Endothelial cell of umbilical vein (primary cell): Measurements from ENCODE around the gene GARIN5B. TPM values are rescaled to one million over a fixed set of nuclear protein-coding genes. Genes with fewer than 3 reads are reported as not detected.
"Not testable (repeated sequence)": the region's sequence is repeated elsewhere in the genome, so short reads cannot be mapped to it uniquely, and the experiment has no call there.

Source experiments
- BruUV-seq: library from RNA; stranded (reverse); fragments of 400-500 nt; replicated peaks from 2 replicates; lab custom pipeline; 2021; lab: Mats Ljungman, UMichigan
- CTCF ChIA-PET: fragments of 300-600, 350-600 bp; sonication (Branson Sonifier 250); formaldehyde crosslinking; loops from one replicate; lab custom pipeline; 2021; ENCODE audit warnings: antibody characterized with exemption, inconsistent platforms; lab: Charles Lee
- POLR2A ChIA-PET: fragments of 300-600, 350-600 bp; sonication (Branson Sonifier 250); formaldehyde crosslinking; loops from one replicate; lab custom pipeline; 2021; ENCODE audit warnings: antibody characterized with exemption, inconsistent platforms; lab: Charles Lee
- DNase-seq: peaks from one replicate; pipeline ENCODE4 v3.0.0-alpha.2; 2011; ENCODE audit warnings: low read depth, low spot score
- FAIRE-seq: peaks from 2 replicates; lab custom pipeline; 2011; peaks lifted over from hg19 to GRCh38; lab: Jason Lieb, UNC
- H2AFZ ChIP-seq: 2 replicates; pipeline ENCODE4 v1.6.0; 2012; ENCODE audit warnings: low read depth, low read length, control low read depth, inconsistent platforms
- H3K27ac ChIP-seq: 2 replicates; pipeline ENCODE4 v1.5.1; 2011; ENCODE audit warnings: low read depth, mild to moderate bottlenecking, control low read depth, low read length, moderate library complexity; ENCODE audit not compliant: insufficient read depth
- H3K27me3 ChIP-seq, 2 experiments: 2 replicates each; pipeline versions ENCODE4 v1.6.0 to v1.6.1; 2011; ENCODE audit warnings: low read length in 2 of 2, mixed read lengths in 1 of 2; ENCODE audit not compliant: control insufficient read depth in 2 of 2, insufficient read depth in 2 of 2
- H3K36me3 ChIP-seq, 2 experiments: 2 replicates in 1 of 2; 3 replicates in 1 of 2; pipeline ENCODE4 v1.5.1; 2011; ENCODE audit warnings: low read length in 2 of 2, mild to moderate bottlenecking in 1 of 2, moderate library complexity in 1 of 2; ENCODE audit not compliant: control insufficient read depth in 2 of 2, insufficient read depth in 2 of 2; ENCODE audit errors: extremely low read depth in 1 of 2
- H3K4me1 ChIP-seq: 3 replicates; pipeline ENCODE4 v1.5.1; 2011; ENCODE audit warnings: mild to moderate bottlenecking, low read length; ENCODE audit not compliant: control insufficient read depth, insufficient read depth; ENCODE audit errors: extremely low read depth
- H3K4me2 ChIP-seq: 2 replicates; pipeline ENCODE4 v1.6.1; 2011; ENCODE audit warnings: low read length, control low read depth, mixed read lengths; ENCODE audit not compliant: insufficient read depth
- H3K4me3 ChIP-seq, 3 experiments: fragments of 200-600 bp in 1 of 3; sonication (generic), shearing (Covaris generic) in 1 of 3; replicated peaks in 1 of 3; 2 replicates each; pipeline ENCODE4 v1.5.1; 2011 to 2016; ENCODE audit warnings: control low read depth in 3 of 3, low read length in 3 of 3, mild to moderate bottlenecking in 2 of 3, inconsistent platforms in 1 of 3, low read depth in 1 of 3, moderate library complexity in 1 of 3; ENCODE audit not compliant: insufficient read depth in 1 of 3
- H3K79me2 ChIP-seq: 2 replicates; pipeline ENCODE4 v1.6.0; 2012; ENCODE audit warnings: low read length, inconsistent platforms; ENCODE audit not compliant: control insufficient read depth, insufficient read depth
- H3K9ac ChIP-seq: replicated peaks from 2 replicates; pipeline ENCODE3; 2011; ENCODE audit warnings: low read length, control low read depth; ENCODE audit not compliant: insufficient read depth; ENCODE audit errors: extremely low read depth
- H3K9me1 ChIP-seq: replicated peaks from 3 replicates; pipeline ENCODE4 v1.6.0; 2011; ENCODE audit warnings: mild to moderate bottlenecking, low read length; ENCODE audit not compliant: control insufficient read depth, insufficient read depth; ENCODE audit errors: extremely low read depth
- H3K9me3 ChIP-seq: replicated peaks from 2 replicates; pipeline ENCODE4 v1.5.1; 2012; ENCODE audit warnings: low read length, inconsistent platforms; ENCODE audit not compliant: control insufficient read depth, insufficient read depth
- H4K20me1 ChIP-seq: replicated peaks from 2 replicates; pipeline ENCODE3; 2011; ENCODE audit warnings: mild to moderate bottlenecking, low read length; ENCODE audit not compliant: control insufficient read depth, insufficient read depth; ENCODE audit errors: extremely low read depth
- EZH2 ChIP-seq: IDR thresholded peaks from 2 replicates; pipeline ENCODE4 v1.6.1; 2012; ENCODE audit warnings: borderline replicate concordance, low read depth, mild to moderate bottlenecking, moderate library complexity, low read length, inconsistent platforms; ENCODE audit not compliant: severe bottlenecking
- FOS ChIP-seq: IDR thresholded peaks from 2 replicates; pipeline ENCODE4 v1.6.1; 2011; ENCODE audit warnings: mild to moderate bottlenecking, low read length, moderate library complexity, borderline replicate concordance; ENCODE audit not compliant: insufficient read depth
- GATA2 ChIP-seq: IDR thresholded peaks from 2 replicates; pipeline ENCODE4 v1.7.0; 2011; ENCODE audit warnings: low read depth, mild to moderate bottlenecking, moderate library complexity, mixed read lengths, low read length; ENCODE audit not compliant: insufficient read length, insufficient read depth
- JUN ChIP-seq: IDR thresholded peaks from 2 replicates; pipeline ENCODE4 v1.6.1; 2011; ENCODE audit warnings: borderline replicate concordance, low read depth; ENCODE audit not compliant: insufficient read length, insufficient read depth
- MAX ChIP-seq: IDR thresholded peaks from 2 replicates; pipeline ENCODE4 v1.6.1; 2011; ENCODE audit not compliant: insufficient read depth, insufficient read length
- MYC ChIP-seq: IDR thresholded peaks from one replicate; pipeline ENCODE4 v1.6.1; 2011; ENCODE audit warnings: mild to moderate bottlenecking, low read depth, low read length
- POLR2A ChIP-seq: IDR thresholded peaks from 2 replicates; pipeline ENCODE4 v1.6.1; 2012; ENCODE audit warnings: low read depth, mild to moderate bottlenecking, control low read depth, low read length
- POLR2AphosphoS5 ChIP-seq: IDR thresholded peaks from 2 replicates; pipeline ENCODE4 v1.6.1; 2012; ENCODE audit warnings: low read depth, mild to moderate bottlenecking, control low read depth, low read length, moderate library complexity; ENCODE audit not compliant: insufficient read depth
- dilution Hi-C: fragments of 300-500 bp; cut with MboI; formaldehyde crosslinking; loops from one replicate; pipeline ENCODE4 v1.15.0; 2019; ENCODE audit warnings: low sequenced_read_pairs; ENCODE audit not compliant: extremely low pct_ligation_motif_present
- intact Hi-C: fragments of 100-400 bp; cut with micrococcal nuclease; formaldehyde crosslinking; loops from one replicate; pipeline ENCODE4 v1.10.0; 2022
- polyA plus RNA-seq, 4 experiments: library from polyadenylated mRNA; depleted of rRNA in 3 of 4; stranded (reverse) in 3 of 4; unstranded in 1 of 4; fragments of >200 nt; gene quantifications; 2 replicates each; pipeline versions ENCODE4 v1.2.1 to v1.2.3, GENCODE V29; 2011 to 2012; ENCODE audit warnings: missing spikeins in 1 of 4
- total RNA-seq: library from RNA; stranded (reverse); gene quantifications from 2 replicates; pipeline ENCODE4 v1.2.3, GENCODE V29; 2021
- TF ChIP-seq, protein P1 (sequence below), 2 donors: IDR thresholded peaks; 1 replicate in 1 of 2; 2 replicates in 1 of 2; pipeline ENCODE4 v1.5.1; 2011; ENCODE audit warnings: low read length in 2 of 2, mild to moderate bottlenecking in 2 of 2, moderate library complexity in 2 of 2, control low read depth in 1 of 2, inconsistent platforms in 1 of 2, low read depth in 1 of 2; ENCODE audit not compliant: insufficient read depth in 1 of 2; ENCODE audit errors: extremely low read depth in 1 of 2

GARIN5B gene
- total and polyA plus RNA-seq, 2 donors (not counting 3 experiments of a cell fraction or from before 2014, with no cell fraction given): not detected

- intact Hi-C loops (no loop called here), dilution Hi-C loops (no loop called here)
- Histone ChIP-seq H3K4me1 (peaks cover 13% of the 10 kb centered on the region), H2AFZ (no peak overlapping the region), H3K27me3 (no peaks in the 10 kb centered on the region), H3K36me3 (peaks cover 17 to 23% of the 10 kb centered on the region in 2 experiments), H3K4me3 (no peak overlapping the region), H4K20me1 (no peaks in the 10 kb centered on the region), H3K9me3 (no peaks in the 10 kb centered on the region), H3K9me1 (no peaks in the 10 kb centered on the region), H3K4me2 (no peak overlapping the region), H3K27ac (no peak overlapping the region), H3K79me2 (peaks cover 53% of the 10 kb centered on the region), H3K9ac (no peak overlapping the region)
- FAIRE-seq: no peak
- TF ChIP-seq, protein P1, sequence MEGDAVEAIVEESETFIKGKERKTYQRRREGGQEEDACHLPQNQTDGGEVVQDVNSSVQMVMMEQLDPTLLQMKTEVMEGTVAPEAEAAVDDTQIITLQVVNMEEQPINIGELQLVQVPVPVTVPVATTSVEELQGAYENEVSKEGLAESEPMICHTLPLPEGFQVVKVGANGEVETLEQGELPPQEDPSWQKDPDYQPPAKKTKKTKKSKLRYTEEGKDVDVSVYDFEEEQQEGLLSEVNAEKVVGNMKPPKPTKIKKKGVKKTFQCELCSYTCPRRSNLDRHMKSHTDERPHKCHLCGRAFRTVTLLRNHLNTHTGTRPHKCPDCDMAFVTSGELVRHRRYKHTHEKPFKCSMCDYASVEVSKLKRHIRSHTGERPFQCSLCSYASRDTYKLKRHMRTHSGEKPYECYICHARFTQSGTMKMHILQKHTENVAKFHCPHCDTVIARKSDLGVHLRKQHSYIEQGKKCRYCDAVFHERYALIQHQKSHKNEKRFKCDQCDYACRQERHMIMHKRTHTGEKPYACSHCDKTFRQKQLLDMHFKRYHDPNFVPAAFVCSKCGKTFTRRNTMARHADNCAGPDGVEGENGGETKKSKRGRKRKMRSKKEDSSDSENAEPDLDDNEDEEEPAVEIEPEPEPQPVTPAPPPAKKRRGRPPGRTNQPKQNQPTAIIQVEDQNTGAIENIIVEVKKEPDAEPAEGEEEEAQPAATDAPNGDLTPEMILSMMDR (IDR thresholded peaks at IDR 0.05; ENCODE audit: extremely low read depth in 1 of 2, insufficient read depth in 1 of 2, low read depth in 1 of 2, low read length in 2 of 2): no peak
- TF ChIP-seq POLR2AphosphoS5 (no peak), FOS (no peak), MAX (no peak), GATA2 (no peak), MYC (no peak), JUN (no peak), EZH2 (no peak), POLR2A (no peak)
- POLR2A ChIA-PET: no interaction called here
- no TSS peak for BruUV-seq
- DNase-seq: no peak
- CTCF ChIA-PET: interaction anchor here (1.1 to 1.5 kb wide), 2 partner anchors 15 to 18 kb away, joined by 3 read pairs; partner anchors contain the start of gene TMEM238
Observed at GRCh38 chr19:55402509-55402908, 39.4 kb upstream of the GARIN5B start.

- H3K27me3 ChIP-seq, DNase-seq, FAIRE-seq, H3K9ac ChIP-seq, H3K4me2 ChIP-seq, H4K20me1 ChIP-seq, dilution Hi-C loops, intact Hi-C loops, POLR2A ChIA-PET, H3K4me3 ChIP-seq, H3K9me1 ChIP-seq, H2AFZ ChIP-seq, BruUV-seq, H3K4me1 ChIP-seq, H3K27ac ChIP-seq, H3K9me3 ChIP-seq: not testable (repeated sequence)
- Histone ChIP-seq H3K36me3 (peaks cover 17 to 23% of the 10 kb centered on the region in 2 experiments), H3K79me2 (peaks cover 42% of the 10 kb centered on the region)
- CTCF ChIA-PET: interaction anchor here (0.6 kb wide), 1 partner anchor 276 kb away, joined by 3 read pairs; no protein-coding TSS in a partner anchor
Observed at GRCh38 chr19:55401390-55401789, 38.3 kb upstream of the GARIN5B start.
